CD4-positive, alpha-beta T cell treated with Interleukin-6 at 100 ng/mL for 8 hours (primary cell): Measurements from ENCODE around the gene SLC24A3.

Source experiments
- DNase-seq: peaks from one replicate; pipeline ENCODE4 v3.0.0-alpha.2; 2020; ENCODE audit warnings: mixed read lengths, low spot score

SLC24A3 gene

DNA sequence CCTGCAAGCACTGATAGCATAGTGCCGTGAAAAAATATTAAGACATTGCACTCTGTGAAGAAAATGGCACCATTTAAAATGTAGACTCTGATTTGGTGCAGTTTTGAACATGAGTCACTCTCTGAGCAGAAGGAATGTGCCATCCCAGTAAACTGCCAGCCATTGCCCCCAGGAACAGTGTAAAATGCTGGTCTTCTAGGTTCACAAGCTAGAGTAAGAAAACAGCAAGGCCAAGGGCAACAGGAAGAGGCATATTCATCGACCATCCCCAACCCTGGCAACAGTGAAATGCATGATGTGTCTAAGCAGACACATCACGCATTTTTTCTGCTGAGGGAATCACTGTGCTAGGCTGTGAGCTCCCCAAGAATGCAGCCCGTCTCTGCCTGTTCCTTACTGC, 382.5 kb downstream of the SLC24A3 start:
- no peak for DNase-seq

DNA sequence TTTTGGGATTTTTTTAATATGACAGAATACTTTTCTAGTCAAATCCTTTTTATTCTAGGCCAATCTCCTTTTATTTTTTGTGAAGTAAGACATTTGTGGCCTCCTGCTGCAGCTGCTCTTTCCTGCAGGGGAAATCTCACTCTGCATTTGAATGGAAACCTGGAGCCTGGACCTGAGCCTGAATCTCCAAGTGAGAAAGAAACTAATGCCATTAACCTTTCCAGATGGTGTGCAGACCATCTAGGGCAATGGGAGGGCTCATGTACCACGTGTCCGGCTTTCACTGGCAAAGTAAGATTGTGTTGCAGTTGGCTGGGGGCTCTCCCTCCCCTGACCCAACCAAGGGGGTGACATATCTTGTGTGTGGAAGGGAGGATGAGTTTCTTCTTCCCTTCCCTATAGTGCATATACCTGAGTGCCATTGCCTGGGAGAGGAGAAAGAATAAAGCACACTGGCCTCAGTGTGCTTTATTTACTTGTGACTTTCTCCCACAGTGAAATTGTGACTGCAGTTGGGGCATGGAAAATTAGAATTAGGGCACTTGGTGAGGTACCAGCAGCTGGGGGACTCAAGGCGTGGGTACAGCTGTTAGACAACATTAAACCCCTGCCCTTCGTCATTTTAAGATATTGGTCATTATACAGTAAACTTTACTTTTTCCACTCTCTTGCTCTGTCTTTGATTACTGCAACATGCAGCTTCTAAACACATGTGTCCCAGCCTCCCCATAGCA, 385.8 kb downstream of the SLC24A3 start:
- DNase-seq = no peak

DNA sequence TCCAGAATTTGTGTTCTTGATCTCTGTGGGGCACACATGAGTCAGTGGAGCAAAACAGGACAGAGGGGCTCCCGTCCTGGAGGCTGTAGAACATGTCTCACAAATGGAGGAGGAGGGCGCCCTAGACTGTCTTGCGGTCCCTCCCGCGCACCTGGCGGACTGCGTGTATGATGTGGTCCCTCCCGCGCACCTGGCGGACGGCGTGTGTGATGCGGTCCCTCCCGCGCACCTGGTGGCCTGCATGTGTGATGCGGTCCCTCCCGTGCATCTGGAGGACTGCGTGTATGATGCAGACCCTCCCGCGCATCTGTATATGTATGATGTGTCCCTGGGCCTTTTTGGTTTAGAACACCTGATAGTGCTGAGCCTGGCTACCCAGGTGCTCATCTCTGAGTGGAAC, 386.8 kb downstream of the SLC24A3 start:
- no peak for DNase-seq

DNA sequence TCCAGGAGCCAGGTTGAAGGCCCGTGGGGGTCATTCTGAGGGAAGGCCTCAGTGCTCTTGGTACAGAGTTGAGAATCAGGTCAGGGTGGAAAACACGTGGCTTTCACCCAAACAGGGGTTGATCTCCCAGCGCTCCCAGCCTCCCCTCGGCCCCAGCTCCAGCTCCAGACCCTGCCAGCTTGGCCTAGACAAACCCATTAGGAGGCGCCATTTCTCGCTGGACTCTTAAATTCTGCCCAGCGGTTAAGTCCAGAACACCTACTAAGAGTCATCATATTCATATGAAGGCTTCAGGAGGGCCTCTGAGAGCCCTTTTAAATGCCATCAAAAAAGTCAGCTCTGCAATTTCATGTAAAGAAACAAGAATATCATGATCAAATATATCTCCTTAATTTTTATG, 387.6 kb downstream of the SLC24A3 start:
- DNase-seq = no peak

DNA sequence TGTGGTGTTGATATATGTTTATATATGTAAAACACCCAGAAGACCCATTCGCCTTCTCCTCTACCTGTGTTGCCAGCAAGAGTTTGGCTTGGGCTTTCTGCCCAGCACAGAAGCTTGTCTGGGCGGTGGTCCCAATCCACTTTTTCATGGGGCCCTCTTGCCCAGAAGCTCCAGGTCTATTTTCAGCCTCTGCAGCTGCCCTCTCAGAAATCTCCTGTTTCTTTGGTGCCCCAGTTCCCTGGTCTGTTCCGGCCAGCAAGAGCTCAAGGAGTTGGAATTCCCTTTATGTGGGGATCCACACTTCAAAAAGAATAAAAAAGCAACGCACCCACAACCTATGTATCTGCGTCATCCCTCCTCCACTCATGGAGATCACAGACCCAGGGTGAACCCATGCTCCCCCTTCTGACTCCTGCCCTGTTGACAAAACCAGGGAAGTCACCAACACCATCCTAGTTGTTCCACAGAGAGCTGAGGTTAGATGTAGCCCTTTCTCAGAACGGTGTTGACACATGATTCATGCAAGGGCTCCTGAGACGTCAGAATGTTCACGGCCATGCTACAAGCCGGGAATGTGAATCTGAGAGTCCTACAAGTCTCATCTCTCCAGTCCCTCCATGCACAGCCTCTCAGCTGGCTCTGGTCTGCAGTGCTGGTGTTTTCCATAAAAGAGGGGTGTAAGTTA, 388.8 kb downstream of the SLC24A3 start:
- DNase-seq = no peak

DNA sequence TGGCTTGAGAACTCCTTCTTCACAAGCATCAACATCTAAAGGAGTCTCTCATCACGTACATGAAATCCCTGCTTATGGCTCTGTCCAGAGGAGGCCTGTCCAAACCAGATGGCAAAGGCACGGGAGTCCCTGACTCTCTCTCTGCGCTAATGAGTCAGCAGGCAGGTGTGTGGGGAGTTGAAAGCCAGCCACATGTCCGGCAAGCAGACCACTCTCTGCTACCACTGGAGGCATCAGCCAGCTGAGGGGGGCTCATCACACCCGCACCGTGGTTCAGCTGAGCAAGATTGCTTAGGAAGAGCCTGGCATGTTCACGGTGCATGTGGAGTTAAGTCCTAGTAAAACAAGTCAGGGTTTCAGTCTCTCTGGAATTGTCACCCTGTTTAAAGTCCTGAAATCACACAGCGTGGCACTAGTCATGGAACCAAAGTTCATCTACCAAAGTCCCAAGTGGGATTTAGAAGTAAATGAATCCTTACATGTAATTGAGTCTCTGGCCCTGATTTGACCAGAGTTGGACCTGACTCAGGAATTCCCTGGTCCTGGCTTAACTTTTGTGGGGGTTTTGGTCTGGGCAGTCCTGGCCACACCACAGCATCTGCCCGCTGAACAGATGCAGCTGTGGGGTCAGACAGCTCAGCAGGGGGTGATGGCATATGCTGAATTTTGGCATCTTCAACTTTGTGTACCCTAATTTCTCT, 390.4 kb downstream of the SLC24A3 start:
- no peak for DNase-seq

DNA sequence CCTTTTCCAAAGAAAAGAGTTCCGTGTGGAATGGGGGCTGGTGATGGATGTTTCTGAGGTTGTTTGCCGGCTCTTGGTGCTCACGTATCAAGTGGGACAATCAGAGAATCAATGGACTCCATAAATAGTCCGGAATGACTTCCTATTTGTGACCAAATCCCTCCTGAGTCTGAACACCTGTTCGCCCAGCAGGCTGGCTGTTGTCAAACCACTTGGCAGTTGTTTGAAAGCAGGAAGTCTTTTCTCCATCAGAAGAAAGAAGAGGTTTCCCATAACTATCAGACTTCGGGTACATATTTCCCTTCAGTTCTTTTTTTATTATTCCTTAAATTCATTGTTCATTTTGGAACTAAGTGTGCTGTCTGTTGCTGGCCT, 390.9 kb downstream of the SLC24A3 start:
- no peak for DNase-seq

DNA sequence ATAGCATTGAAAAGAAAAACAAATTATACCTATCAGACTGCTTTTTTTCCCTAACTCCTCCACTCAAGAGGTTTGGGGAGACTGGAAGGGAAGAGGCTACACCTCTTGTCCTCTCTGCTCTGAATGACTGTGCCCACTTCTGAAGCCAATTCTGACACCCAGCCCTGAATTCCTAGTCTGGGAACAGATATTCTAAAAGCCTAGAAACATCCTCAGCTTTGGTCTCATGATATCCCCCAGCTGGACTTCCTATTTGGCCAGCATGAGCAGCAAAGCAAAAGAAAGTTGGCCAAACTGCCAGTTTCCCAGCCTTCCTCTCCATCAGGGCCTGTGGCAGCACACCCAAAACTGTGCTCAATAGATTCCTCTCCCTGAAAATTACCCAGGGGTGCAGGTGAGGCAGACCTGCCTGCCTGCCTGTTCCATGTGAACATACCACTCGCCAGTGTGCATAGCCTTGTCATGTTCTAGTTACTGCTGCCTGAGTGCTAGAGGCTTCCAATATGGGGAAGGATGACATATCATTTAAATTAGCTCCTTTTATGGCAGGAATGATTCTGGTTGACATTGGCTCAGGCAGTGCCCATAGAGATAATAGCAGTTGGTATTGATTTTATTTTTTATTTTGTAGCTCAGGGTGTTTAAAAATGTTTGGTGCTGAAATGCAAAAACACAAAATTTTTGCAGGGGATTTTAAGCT, 393.5 kb downstream of the SLC24A3 start:
- DNase-seq = no peak

DNA sequence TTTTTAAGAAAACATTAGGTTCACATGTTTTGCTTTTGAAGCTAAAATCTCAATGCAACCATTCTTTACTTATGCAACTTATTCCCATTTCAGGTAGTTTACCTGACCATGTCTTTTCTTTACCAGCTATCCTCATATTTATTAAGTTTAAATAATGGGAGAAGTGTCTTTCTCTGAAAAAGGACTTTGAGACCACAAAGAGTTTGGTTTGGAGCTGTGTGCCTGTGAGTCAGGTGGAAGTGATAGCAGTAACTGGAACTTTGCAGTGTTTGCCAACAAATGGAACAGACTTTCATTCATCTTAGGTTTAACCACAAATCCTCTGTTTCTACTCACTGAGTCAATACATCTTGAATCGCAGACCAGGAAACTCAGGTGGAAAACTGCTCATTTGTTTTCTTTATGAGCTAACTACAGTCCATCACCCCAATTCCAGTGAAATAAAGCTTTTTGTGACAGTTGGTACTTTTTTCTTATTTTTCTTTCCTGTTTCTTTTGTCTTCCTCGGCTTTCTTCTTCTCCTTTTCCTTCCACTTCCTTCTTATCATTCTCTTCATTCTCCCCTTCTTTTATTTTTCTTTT, 397.3 kb downstream of the SLC24A3 start:
- no peak for DNase-seq

DNA sequence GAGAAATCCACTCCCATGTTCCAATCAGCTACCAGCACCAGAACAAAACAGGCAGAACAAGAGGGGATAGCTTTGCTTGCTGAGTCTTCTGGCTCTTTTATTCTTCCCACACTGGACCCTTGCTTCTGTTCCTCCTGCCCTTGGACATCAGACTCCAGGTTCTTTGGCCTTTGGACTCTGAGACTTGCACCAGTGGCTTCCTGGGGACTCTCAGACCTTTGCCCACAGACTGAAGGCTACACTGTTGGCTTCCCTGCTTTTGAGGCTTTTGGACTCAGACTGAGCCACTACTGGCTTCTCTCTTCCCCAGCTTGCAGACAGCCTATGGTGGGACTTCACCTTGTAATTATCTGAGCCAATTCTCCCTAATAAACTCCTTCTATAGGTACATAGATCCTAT, 403.2 kb downstream of the SLC24A3 start:
- DNase-seq = no peak

DNA sequence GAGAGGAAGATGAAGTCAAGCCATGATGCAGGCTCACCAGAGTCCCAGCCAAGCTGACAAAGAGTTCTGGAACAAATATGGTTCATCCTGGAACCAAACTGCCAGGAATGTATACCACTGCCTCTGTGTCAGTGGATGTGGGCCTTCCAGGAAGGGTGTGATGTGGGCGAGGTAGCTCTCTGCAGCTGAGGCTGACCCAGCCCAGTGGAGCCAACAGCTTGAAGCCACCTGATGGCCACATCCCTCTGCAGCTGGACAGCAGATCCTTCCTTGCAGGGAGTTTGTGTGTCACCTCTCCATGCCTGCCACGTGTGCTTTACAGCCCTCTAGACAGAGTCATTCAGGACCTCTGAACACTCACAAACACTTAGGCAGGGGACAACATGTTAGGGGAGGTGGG, 403.6 kb downstream of the SLC24A3 start:
- DNase-seq = no peak

DNA sequence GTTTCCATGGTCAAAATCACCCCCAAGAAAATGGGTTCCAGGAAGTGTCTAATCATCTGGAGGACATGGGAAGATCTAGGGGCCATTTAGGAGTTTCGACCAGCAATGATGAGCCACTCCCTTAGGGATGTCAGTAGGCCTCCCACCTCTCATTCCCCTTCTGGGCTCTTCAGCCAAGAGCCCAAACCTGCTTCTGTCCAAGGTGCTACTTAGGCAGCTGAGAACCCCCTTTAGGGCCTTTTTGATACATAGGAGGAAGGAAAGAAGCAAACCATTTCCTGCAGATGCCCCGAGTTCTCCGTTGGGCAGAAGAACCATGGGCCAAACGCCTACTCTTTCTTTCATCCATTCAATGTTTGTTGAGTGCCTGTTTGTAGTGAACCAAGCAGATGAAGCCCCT, 404.2 kb downstream of the SLC24A3 start:
- no peak for DNase-seq

DNA sequence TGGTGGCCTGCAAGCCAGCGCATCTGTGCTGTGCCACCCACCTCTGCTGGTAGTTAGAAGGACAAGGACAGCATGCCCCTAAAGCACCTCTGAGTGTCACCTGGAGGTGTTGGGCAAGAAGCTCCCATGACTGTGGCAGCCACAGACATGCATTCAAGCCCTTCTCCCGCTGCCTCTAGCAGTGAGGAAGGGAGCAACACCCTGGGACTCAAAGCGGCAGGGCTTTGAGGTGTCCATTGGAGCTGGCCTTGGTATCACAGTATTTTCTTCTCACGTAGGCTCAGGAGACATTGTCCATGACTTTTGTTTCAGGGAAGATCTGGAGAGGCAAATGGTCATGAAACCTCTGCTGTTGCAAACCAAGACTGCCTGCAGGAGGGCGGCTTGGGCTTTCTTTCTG, 404.8 kb downstream of the SLC24A3 start:
- DNase-seq = no peak

DNA sequence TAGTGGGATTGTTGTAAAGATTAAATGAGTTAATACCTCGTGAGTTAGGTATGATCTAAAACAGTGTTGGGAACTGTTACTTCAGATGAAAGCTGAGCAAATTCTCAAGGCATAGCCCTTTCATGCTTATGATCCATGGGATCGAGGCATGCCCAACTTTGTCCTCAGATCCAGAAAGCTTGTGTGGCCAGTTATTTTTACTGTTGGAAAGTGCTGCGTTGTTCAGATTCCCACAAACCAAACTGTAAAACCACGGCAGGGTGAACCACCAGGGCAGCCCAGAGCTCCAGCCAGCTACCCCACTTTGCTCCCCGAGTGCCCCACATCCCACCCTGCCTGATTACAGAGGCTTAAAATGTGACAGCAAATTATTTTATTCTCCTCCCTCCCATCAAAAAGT, 406.3 kb downstream of the SLC24A3 start:
- DNase-seq = no peak

DNA sequence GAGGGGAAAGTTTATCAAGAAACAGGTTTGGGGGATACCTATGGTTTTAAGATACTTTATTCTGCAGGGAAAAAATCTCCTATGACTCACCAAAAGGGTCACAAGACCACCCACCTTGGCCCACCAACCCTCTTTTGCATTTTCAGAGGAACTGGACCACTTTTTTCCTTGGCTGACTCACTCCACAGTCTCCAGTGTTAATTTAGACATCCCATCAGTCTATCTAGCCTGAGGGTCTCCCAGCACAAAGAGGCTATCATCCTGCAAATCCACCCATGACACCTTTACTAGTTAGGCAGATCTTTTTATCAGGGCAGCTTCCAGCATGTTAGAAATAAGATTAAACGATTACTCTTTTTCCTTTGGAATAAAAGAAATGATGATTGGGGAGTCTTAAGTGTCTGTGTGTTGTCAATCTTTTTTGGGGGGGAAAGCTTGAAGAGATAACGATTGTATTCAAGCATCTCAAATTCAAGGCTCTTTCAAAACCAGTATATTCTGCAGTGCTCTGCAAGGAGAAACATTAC, 407.5 kb downstream of the SLC24A3 start:
- no peak for DNase-seq

DNA sequence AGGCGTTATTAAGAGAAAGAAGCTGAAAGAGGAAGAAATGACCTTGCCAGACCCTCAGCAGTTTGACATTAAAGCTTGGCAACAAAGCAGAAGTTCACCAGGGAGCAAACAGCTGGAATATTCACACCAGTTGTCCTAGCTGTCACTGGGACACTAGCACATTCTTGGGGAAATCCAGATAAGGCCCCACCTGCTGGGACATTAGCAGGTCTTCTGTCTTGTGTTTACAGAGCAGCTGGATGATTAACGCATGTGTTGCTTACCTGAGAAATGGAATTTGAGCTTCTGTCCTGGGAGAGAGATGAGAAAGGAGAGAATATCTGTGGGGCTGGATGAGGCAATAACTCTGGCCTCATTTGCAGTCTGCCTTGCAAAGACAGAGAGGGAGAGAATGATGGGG, 408.0 kb downstream of the SLC24A3 start:
- DNase-seq = no peak

DNA sequence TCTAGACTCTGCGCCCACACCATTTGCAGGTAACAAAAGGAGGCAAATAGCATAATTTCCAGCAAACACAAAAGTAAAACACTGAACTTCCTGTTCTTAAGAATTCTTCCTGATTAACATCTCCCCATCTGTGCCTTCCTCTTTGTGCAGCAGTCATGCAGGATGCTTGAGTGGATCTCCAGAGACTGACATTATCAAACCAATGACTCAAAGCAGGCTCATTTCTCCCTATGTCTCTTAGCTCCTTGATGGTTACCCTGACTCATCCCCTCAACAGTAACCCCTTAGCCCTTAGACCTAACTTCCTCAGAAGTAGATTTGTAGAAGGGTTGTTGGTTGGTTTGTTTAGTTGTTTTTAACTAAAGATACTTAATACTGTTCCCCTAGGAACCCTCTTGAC, 408.6 kb downstream of the SLC24A3 start:
- no peak for DNase-seq

DNA sequence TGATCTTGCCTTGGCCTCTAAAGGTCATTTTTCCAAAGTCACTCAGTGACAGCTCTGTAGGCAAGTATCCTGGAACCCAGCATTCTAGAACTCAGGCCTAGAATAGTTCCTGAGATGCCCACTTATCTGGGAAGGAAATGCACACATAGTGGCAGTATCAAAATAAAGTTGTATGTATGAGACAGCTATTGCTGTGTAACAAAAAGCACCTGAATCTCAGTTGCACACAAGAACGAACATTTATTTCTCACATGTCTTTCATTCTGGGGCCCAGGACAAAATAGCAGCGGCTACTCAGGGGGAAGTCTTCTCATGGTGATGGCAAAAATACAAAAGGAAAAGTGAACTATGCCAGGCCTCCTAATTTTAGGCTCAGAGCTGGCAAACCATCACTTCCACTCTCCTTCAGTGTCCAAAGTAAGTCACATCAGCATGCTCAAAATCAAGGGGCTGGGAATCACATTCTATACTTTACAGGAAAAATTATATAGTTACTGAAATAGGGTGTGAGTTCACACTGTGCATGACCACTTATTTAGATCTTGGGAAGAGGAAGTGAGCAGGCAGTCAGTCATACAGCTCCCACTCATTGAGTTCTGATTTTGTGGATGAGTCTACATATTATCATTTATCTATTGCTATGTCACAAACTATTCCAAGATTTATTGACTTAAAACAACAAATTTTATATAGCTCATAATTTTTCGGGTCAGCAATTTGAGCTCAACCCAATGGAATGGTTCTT, 412.0 kb downstream of the SLC24A3 start:
- no peak for DNase-seq

DNA sequence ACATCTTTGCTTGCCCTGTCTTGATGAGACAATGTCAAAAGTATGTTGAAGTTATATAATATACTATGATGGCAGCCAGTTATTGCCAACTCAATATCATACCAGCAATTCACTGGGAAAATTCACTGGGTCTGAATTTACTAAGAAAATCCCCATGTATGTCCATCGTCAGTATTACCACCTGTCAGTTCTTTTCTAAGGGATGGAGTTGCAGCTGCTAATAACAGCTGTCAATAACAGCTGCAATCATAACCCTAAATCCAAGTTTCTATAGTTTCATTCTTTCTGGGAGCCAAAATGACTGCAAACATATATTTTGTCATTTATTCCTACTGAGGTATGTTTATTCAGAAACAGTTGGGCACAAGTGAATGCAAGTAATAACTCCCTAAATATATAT, 413.0 kb downstream of the SLC24A3 start:
- no peak for DNase-seq

DNA sequence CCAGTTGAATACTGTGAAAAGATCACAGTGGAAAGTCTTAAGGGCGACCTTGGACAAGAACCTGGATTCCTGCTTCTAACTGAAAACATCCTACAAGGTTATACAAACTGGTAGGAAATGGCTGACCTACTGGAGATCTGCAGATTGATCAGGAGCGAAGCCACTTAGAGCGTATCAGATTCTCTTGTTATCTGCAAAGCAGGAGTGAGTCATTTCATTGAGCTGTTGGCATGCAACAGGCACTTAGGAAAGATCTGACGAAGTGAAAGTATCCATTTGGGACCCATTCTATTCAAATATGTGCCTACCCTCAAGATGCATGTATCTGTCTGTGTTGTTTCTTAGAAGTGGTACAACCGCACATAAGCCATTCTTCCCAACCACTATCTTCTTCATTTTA, 414.5 kb downstream of the SLC24A3 start:
- DNase-seq = no peak

DNA sequence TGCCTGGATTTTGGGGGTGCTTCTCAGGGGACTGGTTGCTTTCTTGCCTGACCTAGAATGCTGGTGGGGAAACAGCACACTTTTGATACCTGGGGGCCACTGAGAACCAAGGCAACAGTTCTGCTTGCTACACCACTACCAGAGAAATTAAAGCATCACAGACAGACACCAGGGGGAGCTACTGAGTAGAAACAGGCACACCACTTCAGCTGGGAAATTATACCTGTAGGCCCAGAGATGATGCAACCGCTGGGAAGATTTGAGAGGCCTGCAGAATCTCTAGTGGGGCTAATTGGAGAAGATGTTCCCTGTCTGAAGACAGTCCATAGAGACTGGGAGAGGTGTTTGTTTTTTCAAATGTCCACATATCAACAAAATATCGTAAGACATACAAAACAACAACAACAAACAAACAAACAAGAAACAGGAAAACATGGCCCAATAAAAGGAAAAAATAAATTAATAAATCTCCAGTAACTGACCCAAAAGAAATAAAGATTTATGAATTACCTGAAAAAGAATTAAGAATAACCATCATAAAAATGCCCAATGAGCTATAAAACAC, 416.2 kb downstream of the SLC24A3 start:
- peak; percentile 4 for DNase-seq
